ENCODE data around the gene ARHGEF1.

DNA sequence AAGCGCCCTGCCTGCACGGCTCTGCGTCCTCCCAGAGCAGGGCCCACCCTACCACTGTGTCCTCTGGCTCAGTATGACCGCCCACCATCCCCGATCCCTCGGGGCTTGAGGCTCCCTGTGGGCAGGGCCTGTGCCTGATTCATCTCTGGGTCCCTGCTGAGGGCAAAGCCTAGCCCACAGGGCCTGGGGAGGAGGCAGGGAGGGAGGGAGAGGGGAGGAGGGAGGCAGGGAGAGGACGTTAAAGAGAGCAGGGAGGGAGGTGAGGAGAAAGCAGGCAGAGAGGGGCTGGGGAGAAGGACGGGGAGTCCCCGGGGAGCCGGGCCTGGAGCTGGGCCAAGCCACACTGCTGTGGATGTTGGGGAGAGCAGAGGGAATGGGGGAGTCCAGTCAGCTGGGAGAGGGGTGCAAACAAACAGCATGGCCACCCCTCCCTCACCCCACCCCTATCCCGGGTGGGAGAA lies 49.3 kb downstream of the ARHGEF1 start:
- TF ChIP-seq, protein P1, sequence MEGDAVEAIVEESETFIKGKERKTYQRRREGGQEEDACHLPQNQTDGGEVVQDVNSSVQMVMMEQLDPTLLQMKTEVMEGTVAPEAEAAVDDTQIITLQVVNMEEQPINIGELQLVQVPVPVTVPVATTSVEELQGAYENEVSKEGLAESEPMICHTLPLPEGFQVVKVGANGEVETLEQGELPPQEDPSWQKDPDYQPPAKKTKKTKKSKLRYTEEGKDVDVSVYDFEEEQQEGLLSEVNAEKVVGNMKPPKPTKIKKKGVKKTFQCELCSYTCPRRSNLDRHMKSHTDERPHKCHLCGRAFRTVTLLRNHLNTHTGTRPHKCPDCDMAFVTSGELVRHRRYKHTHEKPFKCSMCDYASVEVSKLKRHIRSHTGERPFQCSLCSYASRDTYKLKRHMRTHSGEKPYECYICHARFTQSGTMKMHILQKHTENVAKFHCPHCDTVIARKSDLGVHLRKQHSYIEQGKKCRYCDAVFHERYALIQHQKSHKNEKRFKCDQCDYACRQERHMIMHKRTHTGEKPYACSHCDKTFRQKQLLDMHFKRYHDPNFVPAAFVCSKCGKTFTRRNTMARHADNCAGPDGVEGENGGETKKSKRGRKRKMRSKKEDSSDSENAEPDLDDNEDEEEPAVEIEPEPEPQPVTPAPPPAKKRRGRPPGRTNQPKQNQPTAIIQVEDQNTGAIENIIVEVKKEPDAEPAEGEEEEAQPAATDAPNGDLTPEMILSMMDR (IDR thresholded peaks at IDR 0.05) = no peak
- no peak for TF ChIP-seq POLR2A (IDR thresholded peaks at IDR 0.05)
